GM23338 (cell line): ENCODE measurements around the gene SLC39A11. TPM values are rescaled to one million over a fixed set of nuclear protein-coding genes. Genes with fewer than 3 reads are reported as not detected.

Source experiments
- ATAC-seq: fragments of 200-7000 bp; cut with Tn5 transposase; 3 replicates; pipeline ENCODE4 v1.9.1; 2020
- DNase-seq: peaks from one replicate; pipeline ENCODE4 v3.0.0-alpha.2; 2015; ENCODE audit warnings: low spot score
- H2AFZ ChIP-seq: fragments of 200-600 bp; sonication (generic); 2 replicates; pipeline ENCODE4 v1.8.0; 2016; ENCODE audit warnings: antibody characterized with exemption, mild to moderate bottlenecking, moderate library complexity
- H3F3A ChIP-seq: fragments of 200-600 bp; sonication (generic); replicated peaks from 2 replicates; pipeline ENCODE4 v1.8.0; 2017; ENCODE audit warnings: antibody characterized with exemption, mixed run types, low read depth
- H3K27ac ChIP-seq: fragments of 200-600 bp; sonication (generic); 2 replicates; pipeline ENCODE4 v1.6.1; 2016; ENCODE audit warnings: low read depth
- H3K27me3 ChIP-seq: fragments of 200-600 bp; sonication (generic); 2 replicates; pipeline ENCODE4 v1.8.0; 2016; ENCODE audit warnings: mild to moderate bottlenecking, mixed run types, moderate library complexity; ENCODE audit not compliant: insufficient read depth
- H3K36me3 ChIP-seq: fragments of 200-600 bp; sonication (generic); 2 replicates; pipeline ENCODE4 v1.8.0; 2016; ENCODE audit warnings: mild to moderate bottlenecking; ENCODE audit not compliant: insufficient read depth
- H3K4me1 ChIP-seq: fragments of 200-600 bp; sonication (generic); 2 replicates; pipeline ENCODE4 v1.8.0; 2016; ENCODE audit warnings: mild to moderate bottlenecking, moderate library complexity; ENCODE audit not compliant: insufficient read depth
- H3K4me2 ChIP-seq: fragments of 200-600 bp; sonication (generic); 2 replicates; pipeline ENCODE4 v1.7.1; 2017; ENCODE audit warnings: mixed run types
- H3K4me3 ChIP-seq: fragments of 200-600 bp; sonication (generic); 2 replicates; pipeline ENCODE4 v1.6.1; 2016; ENCODE audit warnings: mixed run types
- H3K79me2 ChIP-seq: fragments of 200-600 bp; sonication (generic); replicated peaks from 2 replicates; pipeline ENCODE4 v1.8.0; 2017; ENCODE audit warnings: mild to moderate bottlenecking; ENCODE audit not compliant: insufficient read depth
- H3K9me2 ChIP-seq: fragments of 200-600 bp; sonication (generic); 2 replicates; pipeline ENCODE4 v1.8.0; 2017; ENCODE audit not compliant: insufficient read depth
- H4K20me1 ChIP-seq: fragments of 200-600 bp; sonication (generic); replicated peaks from 2 replicates; pipeline ENCODE4 v1.8.0; 2017; ENCODE audit warnings: mild to moderate bottlenecking; ENCODE audit not compliant: insufficient read depth
- H3K27ac Mint-ChIP-seq: 2 replicates; pipeline ENCODE4 v1.8.0; 2020; ENCODE audit warnings: inconsistent platforms, mild to moderate bottlenecking, moderate library complexity, mixed read lengths
- H3K27me3 Mint-ChIP-seq: 3 replicates; pipeline ENCODE4 v1.8.0; 2022; ENCODE audit warnings: low read depth, mild to moderate bottlenecking, moderate library complexity, mixed read lengths, inconsistent platforms; ENCODE audit not compliant: insufficient read depth, poor library complexity
- H3K36me3 Mint-ChIP-seq: 3 replicates; pipeline ENCODE4 v1.8.0; 2021; ENCODE audit warnings: low read depth, mild to moderate bottlenecking, inconsistent platforms, moderate library complexity, mixed read lengths
- H3K4me1 Mint-ChIP-seq: 3 replicates; pipeline ENCODE4 v1.8.0; 2020; ENCODE audit warnings: mild to moderate bottlenecking, inconsistent platforms, mixed read lengths
- H3K4me3 Mint-ChIP-seq: 3 replicates; pipeline ENCODE4 v1.8.0; 2021; ENCODE audit warnings: moderate library complexity, mild to moderate bottlenecking, inconsistent platforms, mixed read lengths
- H3K9me3 Mint-ChIP-seq: 3 replicates; pipeline ENCODE4 v1.8.0; 2020; ENCODE audit warnings: moderate library complexity, mild to moderate bottlenecking, inconsistent platforms, mixed read lengths
- EZH2phosphoT487 ChIP-seq: fragments of 200-600 bp; sonication (generic); IDR thresholded peaks from one replicate; pipeline ENCODE4 v1.8.1; 2018; ENCODE audit warnings: antibody characterized with exemption; ENCODE audit not compliant: unreplicated experiment
- JUNB ChIP-seq: IDR thresholded peaks from one replicate; pipeline ENCODE4 v1.6.1; 2016; ENCODE audit warnings: antibody characterized with exemption; ENCODE audit not compliant: unreplicated experiment
- STAT1 ChIP-seq: IDR thresholded peaks from one replicate; pipeline ENCODE4 v1.6.1; 2016; ENCODE audit warnings: antibody characterized with exemption; ENCODE audit not compliant: unreplicated experiment
- ZNF114 ChIP-seq: fragments of 250-450 bp; sonication (Bioruptor Pico); IDR thresholded peaks from 2 replicates; pipeline ENCODE4 v1.5.0; 2020; ENCODE audit warnings: mild to moderate bottlenecking, moderate library complexity
- polyA plus RNA-seq: library from polyadenylated mRNA; unstranded; fragments of >200 nt; fragmentation: Nextera tagmentation; extraction: Ambion mirVana; gene quantifications from 2 replicates; pipeline ENCODE4 v1.2.1, GENCODE V29; 2016
- total RNA-seq: library from RNA; depleted of rRNA; stranded (reverse); fragments of >200 nt; shearing (Covaris generic); gene quantifications from 2 replicates; pipeline ENCODE4 v1.2.3, GENCODE V29; 2014
- TF ChIP-seq, protein P1 (sequence below): fragments of 250-450 bp; sonication (Bioruptor Pico); IDR thresholded peaks from 2 replicates; pipeline ENCODE4 v1.5.0; 2020; ENCODE audit warnings: mild to moderate bottlenecking, moderate library complexity
- TF ChIP-seq, protein P2 (sequence below): IDR thresholded peaks from one replicate; pipeline ENCODE4 v1.6.1; 2018; ENCODE audit warnings: antibody characterized with exemption; ENCODE audit not compliant: unreplicated experiment

Gene SLC39A11
- total and polyA plus RNA-seq, 2 experiments from 2014 or later = 10.8 to 18.1 TPM

DNA sequence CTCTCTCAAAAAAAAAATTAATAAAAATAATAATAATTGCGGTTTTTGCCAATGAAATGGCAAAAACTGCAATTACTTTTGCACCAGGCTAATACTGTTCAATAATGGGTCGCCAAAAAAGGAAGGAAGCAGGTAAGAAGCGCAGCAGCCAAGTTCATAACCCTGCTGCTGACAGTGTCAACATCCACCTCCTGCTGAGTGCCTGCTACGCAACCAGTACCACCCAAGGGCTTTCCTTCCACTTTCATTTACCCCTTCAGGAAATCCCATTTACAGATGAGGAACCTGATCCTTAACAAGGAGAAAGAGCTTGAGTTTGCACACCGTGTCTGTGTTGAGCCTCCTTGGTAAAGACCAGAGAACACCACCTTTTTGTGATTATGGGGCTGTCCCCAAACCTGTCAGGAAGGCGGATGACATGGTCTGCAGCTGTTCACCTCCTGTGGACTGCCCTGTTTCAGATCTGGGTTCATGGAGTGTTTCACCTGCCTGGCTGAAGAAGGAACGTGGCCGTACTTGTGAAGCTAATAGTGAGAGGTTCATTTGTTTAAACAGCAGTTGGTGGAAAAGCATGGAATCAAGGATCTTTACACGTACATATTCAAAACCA is 378.0 kb downstream of the SLC39A11 start (continued):
- TF ChIP-seq, protein P1, sequence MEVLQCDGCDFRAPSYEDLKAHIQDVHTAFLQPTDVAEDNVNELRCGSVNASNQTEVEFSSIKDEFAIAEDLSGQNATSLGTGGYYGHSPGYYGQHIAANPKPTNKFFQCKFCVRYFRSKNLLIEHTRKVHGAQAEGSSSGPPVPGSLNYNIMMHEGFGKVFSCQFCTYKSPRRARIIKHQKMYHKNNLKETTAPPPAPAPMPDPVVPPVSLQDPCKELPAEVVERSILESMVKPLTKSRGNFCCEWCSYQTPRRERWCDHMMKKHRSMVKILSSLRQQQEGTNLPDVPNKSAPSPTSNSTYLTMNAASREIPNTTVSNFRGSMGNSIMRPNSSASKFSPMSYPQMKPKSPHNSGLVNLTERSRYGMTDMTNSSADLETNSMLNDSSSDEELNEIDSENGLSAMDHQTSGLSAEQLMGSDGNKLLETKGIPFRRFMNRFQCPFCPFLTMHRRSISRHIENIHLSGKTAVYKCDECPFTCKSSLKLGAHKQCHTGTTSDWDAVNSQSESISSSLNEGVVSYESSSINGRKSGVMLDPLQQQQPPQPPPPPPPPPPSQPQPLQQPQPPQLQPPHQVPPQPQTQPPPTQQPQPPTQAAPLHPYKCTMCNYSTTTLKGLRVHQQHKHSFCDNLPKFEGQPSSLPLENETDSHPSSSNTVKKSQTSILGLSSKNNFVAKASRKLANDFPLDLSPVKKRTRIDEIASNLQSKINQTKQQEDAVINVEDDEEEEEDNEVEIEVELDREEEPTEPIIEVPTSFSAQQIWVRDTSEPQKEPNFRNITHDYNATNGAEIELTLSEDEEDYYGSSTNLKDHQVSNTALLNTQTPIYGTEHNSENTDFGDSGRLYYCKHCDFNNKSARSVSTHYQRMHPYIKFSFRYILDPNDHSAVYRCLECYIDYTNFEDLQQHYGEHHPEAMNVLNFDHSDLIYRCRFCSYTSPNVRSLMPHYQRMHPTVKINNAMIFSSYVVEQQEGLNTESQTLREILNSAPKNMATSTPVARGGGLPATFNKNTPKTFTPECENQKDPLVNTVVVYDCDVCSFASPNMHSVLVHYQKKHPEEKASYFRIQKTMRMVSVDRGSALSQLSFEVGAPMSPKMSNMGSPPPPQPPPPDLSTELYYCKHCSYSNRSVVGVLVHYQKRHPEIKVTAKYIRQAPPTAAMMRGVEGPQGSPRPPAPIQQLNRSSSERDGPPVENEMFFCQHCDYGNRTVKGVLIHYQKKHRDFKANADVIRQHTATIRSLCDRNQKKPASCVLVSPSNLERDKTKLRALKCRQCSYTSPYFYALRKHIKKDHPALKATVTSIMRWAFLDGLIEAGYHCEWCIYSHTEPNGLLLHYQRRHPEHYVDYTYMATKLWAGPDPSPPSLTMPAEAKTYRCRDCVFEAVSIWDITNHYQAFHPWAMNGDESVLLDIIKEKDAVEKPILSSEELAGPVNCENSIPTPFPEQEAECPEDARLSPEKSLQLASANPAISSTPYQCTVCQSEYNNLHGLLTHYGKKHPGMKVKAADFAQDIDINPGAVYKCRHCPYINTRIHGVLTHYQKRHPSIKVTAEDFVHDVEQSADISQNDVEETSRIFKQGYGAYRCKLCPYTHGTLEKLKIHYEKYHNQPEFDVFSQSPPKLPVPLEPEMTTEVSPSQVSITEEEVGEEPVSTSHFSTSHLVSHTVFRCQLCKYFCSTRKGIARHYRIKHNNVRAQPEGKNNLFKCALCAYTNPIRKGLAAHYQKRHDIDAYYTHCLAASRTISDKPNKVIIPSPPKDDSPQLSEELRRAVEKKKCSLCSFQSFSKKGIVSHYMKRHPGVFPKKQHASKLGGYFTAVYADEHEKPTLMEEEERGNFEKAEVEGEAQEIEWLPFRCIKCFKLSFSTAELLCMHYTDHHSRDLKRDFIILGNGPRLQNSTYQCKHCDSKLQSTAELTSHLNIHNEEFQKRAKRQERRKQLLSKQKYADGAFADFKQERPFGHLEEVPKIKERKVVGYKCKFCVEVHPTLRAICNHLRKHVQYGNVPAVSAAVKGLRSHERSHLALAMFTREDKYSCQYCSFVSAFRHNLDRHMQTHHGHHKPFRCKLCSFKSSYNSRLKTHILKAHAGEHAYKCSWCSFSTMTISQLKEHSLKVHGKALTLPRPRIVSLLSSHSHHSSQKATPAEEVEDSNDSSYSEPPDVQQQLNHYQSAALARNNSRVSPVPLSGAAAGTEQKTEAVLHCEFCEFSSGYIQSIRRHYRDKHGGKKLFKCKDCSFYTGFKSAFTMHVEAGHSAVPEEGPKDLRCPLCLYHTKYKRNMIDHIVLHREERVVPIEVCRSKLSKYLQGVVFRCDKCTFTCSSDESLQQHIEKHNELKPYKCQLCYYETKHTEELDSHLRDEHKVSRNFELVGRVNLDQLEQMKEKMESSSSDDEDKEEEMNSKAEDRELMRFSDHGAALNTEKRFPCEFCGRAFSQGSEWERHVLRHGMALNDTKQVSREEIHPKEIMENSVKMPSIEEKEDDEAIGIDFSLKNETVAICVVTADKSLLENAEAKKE (CRISPR knock-in tag) = no peak
- TF ChIP-seq, protein P2, sequence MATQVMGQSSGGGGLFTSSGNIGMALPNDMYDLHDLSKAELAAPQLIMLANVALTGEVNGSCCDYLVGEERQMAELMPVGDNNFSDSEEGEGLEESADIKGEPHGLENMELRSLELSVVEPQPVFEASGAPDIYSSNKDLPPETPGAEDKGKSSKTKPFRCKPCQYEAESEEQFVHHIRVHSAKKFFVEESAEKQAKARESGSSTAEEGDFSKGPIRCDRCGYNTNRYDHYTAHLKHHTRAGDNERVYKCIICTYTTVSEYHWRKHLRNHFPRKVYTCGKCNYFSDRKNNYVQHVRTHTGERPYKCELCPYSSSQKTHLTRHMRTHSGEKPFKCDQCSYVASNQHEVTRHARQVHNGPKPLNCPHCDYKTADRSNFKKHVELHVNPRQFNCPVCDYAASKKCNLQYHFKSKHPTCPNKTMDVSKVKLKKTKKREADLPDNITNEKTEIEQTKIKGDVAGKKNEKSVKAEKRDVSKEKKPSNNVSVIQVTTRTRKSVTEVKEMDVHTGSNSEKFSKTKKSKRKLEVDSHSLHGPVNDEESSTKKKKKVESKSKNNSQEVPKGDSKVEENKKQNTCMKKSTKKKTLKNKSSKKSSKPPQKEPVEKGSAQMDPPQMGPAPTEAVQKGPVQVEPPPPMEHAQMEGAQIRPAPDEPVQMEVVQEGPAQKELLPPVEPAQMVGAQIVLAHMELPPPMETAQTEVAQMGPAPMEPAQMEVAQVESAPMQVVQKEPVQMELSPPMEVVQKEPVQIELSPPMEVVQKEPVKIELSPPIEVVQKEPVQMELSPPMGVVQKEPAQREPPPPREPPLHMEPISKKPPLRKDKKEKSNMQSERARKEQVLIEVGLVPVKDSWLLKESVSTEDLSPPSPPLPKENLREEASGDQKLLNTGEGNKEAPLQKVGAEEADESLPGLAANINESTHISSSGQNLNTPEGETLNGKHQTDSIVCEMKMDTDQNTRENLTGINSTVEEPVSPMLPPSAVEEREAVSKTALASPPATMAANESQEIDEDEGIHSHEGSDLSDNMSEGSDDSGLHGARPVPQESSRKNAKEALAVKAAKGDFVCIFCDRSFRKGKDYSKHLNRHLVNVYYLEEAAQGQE = no peak

DNA sequence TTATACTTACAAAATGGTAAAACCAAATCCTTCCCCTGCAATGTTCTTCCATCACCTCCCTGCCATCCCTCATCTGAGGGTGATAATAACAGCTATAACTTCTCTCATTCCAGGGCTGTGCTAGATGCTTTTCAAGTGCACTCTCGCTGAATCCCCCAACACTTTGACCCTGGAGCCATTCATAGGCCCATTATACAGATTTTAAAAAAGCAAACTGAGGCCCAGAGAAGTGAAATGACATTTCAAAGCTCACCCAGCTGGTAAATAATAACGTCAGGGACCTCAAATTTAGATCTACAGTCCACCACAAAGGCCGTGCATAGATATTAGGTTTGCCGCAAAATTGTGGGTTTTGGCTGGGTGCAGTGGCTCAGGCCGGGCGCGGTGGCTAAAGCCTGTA is 378.8 kb downstream of the SLC39A11 start:
- peaks cover 5% of the 10 kb centered on the region for H3K27me3 Mint-ChIP-seq
- no peak for DNase-seq
- H3K36me3 ChIP-seq = no peaks in the 10 kb centered on the region
- no peak for ATAC-seq
- no peak overlapping the region for H3K27ac ChIP-seq
- H3K36me3 Mint-ChIP-seq = peaks cover 4% of the 10 kb centered on the region; the same call in 2 of the 3 replicates
- H3K79me2 ChIP-seq = no peaks in the 10 kb centered on the region
- 0 out of 2 replicates have a peak, but pooled peaks cover 2% of the 10 kb centered on the region for H3K9me2 ChIP-seq
- H3K9me3 Mint-ChIP-seq = peaks cover 7% of the 10 kb centered on the region
- no peak overlapping the region for H3K27ac Mint-ChIP-seq
- H3K27me3 ChIP-seq = no peaks in the 10 kb centered on the region
- H3K4me3 ChIP-seq = no peak overlapping the region
- no peak overlapping the region for H3K4me2 ChIP-seq
- no peak overlapping the region for H3K4me3 Mint-ChIP-seq
- no peaks in the 10 kb centered on the region for H3F3A ChIP-seq
- H4K20me1 ChIP-seq = no peaks in the 10 kb centered on the region
- no peak overlapping the region for H2AFZ ChIP-seq
- H3K4me1 ChIP-seq = no peaks in the 10 kb centered on the region
- H3K4me1 Mint-ChIP-seq = peaks cover 2% of the 10 kb centered on the region; the same call in 2 of the 3 replicates
- TF ChIP-seq, protein P2 = no peak
- TF ChIP-seq ZNF114 (CRISPR knock-in tag) (no peak), STAT1 (no peak), EZH2phosphoT487 (no peak), JUNB (no peak)
